ENCODE results near the gene XYLT1.

XYLT1 gene

DNA sequence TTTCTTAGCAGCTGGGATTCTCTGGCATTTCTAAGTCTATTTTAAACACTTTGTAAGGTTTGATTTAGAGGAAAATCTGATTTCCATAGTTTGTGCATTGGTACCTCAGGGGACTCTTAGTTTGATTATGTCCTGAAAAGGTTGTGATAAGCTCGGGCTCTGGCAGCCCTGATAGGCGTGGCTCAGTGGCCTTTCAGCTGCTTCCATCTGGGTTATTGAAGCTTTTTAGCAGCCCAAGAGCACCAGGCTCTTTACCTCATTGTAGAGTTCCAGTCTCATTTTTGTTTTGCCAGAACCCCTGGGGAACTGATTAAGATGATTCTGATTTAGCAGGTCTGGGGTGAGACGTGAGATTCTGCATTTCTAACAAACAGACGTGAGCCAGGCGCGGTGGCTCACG is 412.3 kb downstream of the XYLT1 start:
- DNase-seq (ENCODE audit: low read depth in 2 of 2) = no peak

GRCh38 chr16:17056666-17057065 is 414.1 kb downstream of the XYLT1 start:
- DNase-seq (ENCODE audit: low read depth in 2 of 2) = no peak

DNA sequence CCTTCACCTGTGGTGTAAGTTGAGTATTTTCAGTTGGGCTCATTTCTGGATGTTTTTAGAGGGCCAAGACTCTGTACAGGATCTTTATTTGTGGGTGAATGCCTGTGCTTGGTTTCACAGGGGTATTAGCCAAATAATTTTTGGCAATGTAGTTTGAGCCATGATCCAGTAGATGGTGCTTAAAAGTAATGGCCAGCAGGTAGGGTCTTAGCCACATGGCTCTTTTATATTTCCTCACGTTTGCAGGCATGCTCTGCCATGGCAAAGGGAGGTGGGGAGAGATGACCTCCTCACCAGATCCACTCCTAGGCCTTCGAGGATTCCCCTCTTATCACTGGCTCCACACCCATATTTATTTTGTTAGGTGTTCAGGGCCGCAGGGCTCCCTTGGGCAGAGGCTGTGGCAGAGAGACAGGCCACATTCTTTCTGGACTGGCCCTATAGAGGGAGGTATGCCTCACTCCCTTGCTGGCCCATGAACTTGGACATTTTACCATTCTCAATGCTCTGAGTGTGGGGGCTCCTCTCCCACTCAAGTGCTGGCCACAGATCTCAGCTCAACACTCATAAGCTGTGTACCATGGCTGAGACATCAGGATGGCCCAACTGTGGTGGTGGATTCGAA is 417.1 kb downstream of the XYLT1 start:
- no peak for DNase-seq (ENCODE audit: low read depth in 2 of 2)

Data from stimulated activated CD8-positive, alpha-beta memory T cell treated with anti-CD3 and anti-CD28 coated beads, Interleukin-15, amount 100 ng/mL, for 4 hours (primary cell).